NCI-H2196 (cell line): Measurements from ENCODE around the gene ITSN2.
"Not testable (repeated sequence)": the region's sequence is repeated elsewhere in the genome, so short reads cannot be mapped to it uniquely, and the experiment has no call there.

Source experiments
- DNase-seq: peaks from one replicate; lab custom pipeline; 2025; ENCODE audit not compliant: unreplicated experiment; lab: John Stamatoyannopoulos, UW

Gene ITSN2

DNA sequence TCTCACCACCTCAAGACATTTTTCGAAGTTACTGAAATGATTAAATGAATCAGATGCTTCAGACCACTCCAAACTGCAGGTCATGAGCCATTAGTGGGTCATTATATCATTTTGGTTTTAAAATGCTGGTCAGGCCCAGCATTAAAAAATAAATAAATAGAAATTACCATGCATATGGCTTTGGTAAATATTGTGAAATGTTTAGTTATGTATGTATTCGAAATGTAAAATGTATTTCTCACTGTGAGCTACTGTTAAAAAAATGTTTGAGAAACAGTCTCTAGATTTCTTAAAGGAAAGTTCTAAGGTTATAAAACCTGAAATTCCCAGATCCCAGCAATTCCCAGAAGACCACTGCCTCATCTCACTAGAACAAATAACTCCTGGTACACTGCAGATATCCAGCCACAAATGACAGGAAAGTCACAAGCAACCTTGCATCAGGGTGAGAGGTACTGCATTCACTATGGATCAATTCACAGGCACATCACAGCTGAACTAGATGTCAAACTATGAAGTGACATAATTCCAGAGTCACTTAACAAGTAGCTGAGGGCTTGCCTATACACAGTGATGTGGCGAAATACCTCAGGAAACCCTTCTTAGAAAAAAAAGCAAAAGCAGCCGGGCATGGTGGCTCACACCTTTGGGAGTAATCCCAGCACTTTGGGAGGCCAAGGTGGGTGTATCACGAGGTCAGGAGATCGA is 138.8 kb downstream of the ITSN2 start:
- DNase-seq, result no peak

DNA sequence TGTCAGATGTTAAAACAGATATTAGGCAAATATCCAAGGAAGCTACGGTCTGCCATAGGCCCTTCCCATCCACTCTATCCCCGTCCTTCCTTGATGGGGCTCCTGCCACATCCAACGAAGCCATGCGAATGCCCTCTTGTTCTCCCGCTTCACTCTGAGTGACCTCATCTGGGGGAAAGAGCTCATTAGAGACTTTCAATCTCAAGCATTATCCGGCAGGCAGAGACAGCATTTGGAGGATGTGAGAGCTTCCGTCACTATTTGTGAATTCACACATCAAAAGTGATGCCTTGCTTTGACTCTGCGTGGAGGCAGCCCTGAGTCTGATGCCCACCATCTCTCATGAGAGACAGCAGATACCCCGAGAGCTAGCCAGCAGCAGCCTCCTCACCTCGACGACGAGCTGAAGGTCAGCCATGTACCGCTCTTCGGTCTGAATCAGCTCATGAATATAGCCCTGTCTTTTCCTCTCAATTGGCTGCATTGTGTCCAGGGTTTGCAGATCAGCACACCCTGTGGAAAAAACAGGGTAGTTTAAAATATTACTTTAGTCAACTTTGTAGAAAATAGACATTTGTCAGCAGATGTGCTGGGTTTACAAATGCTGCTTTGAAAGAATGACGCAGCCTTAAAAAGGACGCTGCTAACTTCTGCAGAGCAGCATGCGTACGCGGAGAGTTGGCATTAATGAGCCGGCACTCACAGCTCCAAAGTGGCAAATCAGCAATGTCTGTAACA is 139.6 kb downstream of the ITSN2 start:
- DNase-seq, result no peak

DNA sequence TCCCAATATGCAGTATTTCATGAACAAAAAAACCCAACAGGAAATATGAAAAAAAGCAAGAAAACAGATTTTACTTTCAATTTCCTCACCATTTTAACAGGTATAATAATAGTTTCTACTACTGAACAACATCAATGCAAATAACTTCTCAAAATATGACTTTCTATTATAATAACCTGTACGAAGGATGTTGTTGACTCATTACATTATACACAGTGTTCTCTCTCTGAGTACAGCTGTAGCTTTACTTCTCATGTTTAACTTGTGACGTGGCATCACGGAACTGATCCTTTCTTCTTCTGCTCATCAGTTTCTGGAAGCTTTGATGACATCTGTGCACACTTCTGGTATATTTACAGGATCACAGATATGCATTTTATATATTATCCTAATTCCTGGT is 145.5 kb downstream of the ITSN2 start:
- no peak for DNase-seq

DNA sequence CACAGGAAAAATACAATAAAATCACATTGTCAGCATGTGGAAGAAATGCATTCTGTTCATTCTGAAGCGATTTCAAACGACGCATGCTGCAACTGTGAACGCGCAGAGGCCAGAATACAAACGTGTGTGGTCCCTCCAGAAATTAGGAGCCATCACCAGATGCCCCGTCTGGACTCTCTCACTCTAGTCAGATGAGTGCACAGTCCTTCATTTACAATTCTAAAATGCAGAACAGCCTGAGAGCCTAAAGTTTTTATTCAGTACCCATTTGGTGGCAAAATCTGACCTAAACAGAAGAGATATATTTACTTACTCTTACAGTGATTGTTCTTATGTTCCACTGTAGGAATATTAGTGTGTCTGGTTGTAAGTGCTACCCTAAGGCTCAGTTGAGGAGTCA is 148.9 kb downstream of the ITSN2 start:
- DNase-seq, result no peak

DNA sequence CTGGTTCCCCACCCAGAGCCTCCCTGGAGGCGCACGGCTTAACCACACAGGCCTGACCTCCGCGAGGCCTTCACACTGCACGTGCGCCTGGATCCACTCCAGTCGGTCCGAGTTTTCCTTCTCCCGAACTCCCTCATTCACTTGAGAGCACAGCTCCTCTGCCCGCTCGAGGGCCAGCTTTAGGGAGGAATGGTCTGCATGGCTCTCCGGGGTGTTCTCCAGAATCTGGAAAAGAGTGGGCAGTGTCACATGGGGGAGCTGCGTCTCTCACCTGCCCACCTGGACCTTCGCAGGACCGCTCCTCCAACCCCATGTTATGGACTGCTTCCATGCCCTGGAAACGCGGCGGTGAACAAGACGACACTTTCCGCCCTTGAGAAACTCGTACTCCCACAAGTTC is 149.6 kb downstream of the ITSN2 start:
- no peak for DNase-seq

DNA sequence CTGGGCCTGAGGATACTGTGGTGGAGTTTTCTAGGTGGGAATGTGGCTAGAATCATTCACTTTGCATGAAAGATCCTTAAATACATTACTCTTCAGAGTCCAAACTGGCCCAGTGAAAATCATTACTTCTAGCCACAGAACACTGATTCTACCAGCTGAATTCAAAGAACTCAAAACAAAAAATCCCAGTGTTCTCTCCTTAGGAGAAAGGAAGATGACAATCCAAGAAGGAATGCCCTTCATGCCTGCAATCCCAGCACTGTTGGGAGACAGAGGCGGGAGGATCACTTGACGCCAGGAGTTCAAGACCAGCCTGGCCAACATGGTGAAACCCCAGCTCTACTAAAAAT is 150.3 kb downstream of the ITSN2 start:
- no peak for DNase-seq

DNA sequence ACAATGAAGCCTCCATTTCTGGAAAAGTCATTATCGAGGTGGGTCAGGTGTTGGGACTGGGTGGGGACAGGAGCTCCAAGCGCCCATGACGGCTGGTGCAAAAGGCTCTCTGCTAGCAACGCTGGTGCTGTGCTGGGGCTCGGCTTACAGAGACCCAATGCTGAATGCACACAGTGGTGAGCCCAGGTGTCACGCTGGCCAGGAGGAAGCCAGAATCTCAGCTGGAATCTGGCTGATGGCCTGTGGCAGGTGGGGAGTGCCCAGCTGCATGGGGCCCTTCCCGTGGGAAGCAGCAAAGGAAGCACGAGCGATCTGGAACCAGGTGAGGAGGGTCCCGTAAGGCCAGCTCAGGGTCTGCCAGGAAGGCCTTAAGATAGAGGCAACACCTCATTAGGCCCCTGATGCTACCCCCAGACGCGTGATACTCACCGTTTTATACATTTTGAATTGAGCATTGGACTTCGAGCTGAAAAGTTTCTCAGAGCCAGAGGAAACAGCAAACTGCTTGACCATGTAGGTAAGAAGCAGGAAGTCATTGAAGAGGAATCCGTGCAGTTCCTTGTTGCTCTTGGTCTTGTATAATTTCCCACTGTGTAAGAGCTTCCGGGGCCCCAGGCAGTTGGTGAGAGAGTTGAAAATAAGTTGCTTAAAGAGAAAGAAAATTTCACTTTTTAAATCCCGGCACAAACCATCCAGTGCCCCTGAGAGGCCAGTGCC is 150.8 kb downstream of the ITSN2 start:
- DNase-seq, result no peak

DNA sequence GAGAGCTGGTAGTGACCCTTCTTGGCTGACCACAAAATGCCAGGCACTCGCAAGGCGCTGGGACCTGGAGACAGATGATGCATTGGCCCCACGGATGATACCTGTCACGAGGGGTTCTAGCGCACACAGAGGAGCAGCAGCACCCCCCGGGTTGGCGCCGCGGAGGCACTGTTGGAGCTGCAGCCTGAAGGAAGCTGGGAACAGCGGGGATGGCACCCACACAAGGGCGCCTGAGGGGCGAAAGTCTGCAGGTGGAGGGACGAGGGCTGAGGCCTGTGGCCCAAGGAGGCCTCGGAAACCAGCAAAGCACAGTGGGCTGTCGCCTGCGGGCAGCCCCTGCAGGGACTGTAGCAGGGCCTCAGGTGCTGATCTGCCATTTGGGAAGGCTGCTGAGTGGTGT is 151.8 kb downstream of the ITSN2 start:
- DNase-seq, result no peak

DNA sequence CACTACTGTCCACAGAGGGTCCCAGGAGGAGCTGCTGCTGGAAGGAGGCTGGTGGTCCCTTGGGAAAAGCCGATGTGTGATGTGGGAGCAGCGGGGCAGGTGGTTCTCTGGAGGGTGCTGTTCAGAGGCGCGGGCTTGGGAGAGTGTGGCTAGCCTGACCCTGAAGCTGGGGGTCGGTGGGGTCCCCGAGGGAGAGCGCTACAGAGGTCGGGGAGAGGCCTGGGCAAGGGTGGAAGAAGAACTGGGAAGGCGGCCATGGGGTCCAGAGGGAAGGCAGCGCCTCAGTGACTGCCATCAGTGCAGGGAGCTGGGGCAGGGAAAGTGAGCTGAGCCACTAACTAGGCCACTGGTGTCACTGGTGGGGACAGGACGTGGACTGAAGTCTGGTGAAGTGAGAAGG is 153.0 kb downstream of the ITSN2 start:
- no peak for DNase-seq

DNA sequence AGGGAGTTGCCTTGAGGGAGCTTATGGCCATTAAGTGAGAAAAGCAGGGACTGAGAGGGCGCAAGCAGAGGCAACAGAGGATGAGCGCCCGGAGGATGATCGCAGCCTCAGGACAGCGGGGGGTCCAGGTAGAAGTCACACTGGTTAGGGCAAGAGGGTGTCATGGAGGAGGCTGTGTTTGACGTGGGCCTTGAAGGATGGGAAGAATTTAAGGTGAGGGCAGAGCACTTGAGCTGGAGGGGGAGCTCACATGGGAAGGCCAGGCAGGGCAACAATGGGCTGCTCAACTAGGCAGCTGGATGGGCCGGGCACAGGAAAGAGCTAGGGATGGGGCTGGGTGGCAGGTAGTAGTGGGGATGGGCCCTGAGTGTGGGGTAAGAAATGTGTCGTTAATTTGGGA is 153.6 kb downstream of the ITSN2 start:
- no peak for DNase-seq

DNA sequence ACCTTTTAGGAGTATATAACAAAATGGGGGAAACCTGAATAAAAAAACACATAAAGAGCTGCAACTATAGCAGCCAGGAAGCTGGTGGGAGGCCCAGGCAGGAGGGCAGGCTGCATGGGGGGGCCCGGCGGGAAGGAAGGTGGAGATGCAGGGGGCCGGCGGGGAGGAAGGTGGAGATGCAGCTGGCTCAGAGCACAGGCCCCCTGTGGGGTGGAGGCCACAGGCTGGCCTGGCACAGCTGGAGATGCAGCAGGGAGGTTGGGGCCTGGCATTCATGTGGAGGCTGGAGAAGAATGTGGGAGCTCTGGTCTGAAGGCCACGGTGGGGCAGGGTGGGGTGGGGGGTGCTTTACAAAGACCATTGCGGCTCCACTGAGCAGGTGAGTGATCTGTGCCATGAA is 154.1 kb downstream of the ITSN2 start:
- no peak for DNase-seq

DNA sequence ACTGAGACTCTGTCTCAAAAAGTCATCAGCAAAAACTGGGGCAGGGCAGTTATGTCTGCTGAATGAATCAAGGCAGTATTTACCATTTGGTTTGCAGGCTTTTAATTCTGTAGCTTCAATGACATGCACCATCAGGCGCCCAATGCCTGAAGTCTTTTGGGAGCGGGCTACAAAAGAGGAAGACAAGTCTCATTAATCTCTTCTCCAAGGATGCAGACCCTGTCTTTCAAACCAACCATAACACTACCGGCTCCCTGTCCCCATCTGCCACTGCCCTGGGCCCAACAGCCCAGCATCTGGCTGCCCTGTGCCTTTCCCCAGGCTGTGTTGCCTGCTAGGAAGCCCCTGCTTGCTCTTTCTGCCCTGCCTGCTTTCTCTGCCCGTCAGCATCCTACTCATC is 155.2 kb downstream of the ITSN2 start:
- no peak for DNase-seq

DNA sequence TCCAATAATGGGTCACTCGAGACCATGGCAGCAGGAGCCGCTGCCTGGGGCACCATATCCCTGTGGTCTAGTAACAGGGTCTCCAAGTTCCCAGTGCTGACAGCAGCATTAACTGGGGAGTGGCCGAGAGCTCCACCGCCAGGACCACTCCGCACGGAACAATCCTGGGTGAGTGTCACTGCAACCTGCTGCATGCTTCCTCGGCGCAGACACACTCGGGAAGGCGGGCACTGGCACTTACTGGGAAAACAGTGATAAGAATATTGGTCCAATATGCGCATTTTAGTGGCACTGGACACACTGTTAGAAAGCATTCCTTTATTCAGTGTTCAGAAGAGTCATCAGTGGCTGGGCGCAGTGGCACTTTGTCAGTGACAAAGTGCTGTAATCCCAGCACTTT is 155.8 kb downstream of the ITSN2 start:
- DNase-seq, result no peak

DNA sequence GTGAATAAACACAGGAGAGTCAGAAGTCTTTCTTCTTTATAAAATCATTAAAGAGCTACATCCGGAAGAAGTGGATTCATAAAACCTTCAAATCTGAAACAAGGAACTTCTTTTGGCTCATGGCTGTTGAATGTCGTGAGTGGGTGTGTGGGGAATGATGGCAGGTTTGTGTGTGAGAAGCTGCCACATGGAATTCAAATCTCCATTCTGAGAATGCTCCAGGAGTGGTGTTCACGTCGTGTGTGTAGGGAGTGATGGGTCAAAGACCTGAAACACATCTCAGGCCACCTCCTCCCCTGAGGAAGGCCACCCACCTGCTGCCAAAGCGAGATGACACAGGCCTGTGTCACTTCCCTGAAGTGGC is 156.6 kb downstream of the ITSN2 start:
- no peak for DNase-seq

DNA sequence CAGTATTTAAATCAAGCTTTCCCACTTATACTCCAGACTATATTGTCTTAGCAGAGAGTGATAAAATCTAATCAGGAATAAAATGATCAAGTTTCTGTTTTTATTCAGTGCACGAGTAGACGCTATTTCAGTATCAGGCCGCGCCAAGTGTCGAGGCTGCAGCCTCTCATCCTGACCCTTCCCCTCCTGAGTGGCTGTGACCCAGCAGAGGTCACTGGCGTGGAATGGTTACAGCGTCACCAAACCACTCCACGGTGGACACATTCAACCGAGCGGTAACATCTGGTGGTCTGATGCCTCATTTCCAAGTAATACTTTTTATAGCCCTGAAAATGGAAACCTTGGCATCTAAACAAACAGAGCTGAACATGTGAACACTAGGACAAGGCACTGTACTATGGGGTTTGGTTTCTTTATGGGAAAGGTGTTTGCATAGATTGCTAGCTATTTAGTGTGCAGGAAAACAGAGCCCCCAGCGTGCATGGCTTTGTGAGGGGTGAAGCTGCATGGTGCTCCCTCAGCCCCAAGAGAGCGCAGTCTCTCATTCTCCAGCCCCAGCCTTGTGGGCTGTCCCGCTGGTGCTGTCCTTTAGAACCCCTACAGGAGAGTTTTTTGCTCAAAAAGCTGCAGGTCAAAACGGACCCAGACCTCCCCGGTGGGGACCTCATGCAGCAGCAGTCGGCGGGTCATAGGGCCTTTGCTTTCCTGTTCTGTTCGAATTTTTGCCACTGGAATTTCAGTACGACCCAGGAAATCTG is 157.1 kb downstream of the ITSN2 start:
- DNase-seq, result no peak

DNA sequence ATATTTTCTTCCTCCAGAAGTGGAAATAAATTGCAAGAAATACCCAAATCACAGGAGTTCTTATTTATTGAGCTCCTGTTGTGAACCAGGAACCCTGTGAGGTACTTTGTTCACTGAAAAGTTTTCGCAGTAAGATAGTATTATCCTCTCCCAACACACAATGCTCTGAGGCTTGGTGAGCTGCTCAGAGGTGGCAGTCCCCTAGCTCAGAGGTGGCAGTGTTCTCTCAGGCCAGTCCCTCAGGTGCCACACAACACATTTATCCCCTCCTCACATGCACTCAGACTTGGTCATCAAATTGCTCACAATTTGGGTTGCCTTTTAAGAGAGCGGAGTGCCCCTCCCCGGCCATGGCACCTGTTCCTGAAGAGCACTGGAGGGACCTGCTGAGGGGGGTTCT is 159.5 kb downstream of the ITSN2 start:
- no peak for DNase-seq

DNA sequence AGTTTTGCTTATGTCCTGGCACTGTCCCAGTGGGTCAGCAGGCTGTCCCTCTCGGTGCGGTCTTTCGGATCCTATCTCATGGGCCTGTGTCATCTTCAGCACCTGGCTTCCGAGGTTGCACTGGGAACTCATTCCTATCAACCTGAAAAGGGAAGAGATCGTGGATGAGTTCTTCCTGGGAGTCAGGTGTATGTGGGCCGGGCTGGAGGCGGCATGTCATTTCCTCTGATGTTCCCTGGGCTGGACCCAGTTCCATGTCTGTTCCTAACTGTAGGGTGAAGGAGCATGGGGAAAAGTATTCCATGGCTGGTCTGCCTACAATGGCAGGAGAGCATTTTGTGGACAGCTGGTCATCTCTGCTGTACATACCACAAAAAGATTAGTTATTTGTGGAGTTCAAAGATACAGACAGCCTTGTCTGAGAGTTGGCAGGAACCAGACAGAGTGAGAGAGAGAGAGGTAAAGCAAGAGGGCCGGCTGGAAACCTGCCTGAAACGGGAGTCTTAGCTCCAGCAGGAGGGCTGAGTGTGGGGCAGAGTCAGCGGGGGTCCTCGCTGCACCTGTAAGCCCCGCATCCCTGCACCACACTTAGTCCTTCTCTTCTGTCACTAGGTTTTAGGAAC is 160.3 kb downstream of the ITSN2 start:
- DNase-seq, result no peak

DNA sequence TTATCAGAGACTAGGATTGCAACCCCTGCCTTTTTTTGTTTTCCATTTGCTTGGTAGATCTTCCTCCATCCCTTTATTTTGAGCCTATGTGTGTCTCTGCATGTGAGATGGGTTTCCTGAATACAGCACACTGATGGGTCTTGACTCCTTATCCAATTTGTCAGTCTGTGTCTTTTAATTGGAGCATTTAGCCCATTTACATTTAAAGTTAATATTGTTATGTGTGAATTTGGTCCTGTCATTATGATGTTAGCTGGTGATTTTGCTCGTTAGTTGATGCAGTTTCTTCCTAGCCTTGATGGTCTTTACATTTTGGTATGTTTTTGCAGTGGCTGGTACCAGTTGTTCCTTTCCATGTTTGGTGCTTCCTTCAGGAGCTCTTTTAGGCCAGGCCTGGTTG is 163.1 kb downstream of the ITSN2 start:
- DNase-seq, result not testable (repeated sequence)

DNA sequence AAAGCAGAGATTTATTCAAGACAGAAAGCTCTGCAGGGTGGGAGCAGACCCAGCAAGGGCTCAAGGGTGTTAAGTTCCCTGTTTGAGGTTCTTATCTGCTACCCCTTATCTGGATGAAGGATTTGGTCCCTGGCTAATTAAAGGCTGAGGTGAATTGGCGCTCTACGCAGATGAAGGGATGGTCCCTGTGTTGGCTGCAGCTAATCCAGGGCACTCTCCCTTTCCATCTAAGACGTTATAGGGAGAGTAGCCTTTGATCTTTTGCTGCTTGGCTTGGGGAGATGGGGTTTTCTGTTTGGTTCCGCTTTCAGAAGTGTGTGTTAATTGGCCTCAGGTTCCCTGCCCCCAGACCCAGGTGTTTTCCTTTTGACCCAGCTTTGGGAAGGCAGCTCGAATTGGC is 168.5 kb downstream of the ITSN2 start:
- DNase-seq, result no peak

DNA sequence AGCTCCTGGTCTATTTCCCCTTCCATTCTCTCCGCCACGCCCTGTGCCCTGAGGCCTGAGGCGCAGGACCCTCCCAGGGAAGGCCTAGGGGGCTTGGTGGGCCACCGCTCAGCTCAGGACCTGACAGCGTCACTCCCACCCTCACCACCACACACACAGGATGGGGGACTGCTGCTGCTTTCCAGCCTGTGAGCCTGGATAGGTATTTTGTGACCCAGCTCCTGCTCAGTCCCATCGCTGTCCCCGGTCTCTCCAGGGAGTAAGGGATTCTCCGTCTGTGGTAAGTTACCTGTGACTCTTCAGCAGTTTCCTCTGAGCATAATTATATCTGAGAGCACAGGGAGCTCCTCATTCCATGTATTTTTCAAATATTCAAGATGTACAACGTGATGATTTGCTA is 169.2 kb downstream of the ITSN2 start:
- DNase-seq, result no peak

DNA sequence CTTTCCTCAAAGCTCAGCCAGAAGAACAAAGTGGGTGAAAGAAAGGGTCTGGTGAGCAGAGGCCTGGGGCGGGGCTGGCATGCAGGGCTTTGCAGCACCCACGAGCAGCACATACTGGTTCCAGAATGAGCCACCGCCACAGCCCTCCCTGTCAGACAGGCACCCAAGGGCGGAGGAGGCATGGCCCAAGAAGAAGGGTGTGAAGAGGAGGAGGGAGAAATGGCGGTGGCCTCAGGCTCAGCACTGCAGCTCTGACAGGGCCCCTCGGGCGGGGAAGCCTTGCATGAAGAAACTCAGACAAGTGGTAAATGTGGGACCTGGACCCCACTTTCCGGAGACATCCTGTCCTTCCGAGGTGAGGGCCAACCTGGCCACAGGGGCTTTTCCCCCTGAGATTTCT is 169.8 kb downstream of the ITSN2 start:
- DNase-seq, result no peak
